ENCODE results near the gene FES.

- TF ChIP-seq MAFK (IDR thresholded peaks at IDR 0.05; ENCODE audit: partially characterized antibody) (no peak), CTCF (IDR thresholded peaks at IDR 0.05) (no peak), BCL3 (IDR thresholded peaks at IDR 0.05) (no peak), CHD2 (IDR thresholded peaks at IDR 0.05; ENCODE audit: low read length, partially characterized antibody) (no peak), ESRRA (IDR thresholded peaks at IDR 0.05; ENCODE audit: borderline replicate concordance, low read length) (no peak), HOXB5 (CRISPR knock-in tag; IDR thresholded peaks at IDR 0.05) (no peak), REST (IDR thresholded peaks at IDR 0.05) (no peak), EP300 (IDR thresholded peaks at IDR 0.05) (no peak)
Observed at GRCh38 chr15:90865702-90866101, 18.6 kb upstream of the FES start.
